Endothelial cell of umbilical vein (primary cell): ENCODE results near the gene PELI3. TPM values are rescaled to one million over a fixed set of nuclear protein-coding genes. Genes with fewer than 3 reads are reported as not detected.

Source experiments
- BruUV-seq: library from RNA; stranded (reverse); fragments of 400-500 nt; replicated peaks from 2 replicates; lab custom pipeline; 2021; lab: Mats Ljungman, UMichigan
- CTCF ChIA-PET: fragments of 300-600, 350-600 bp; sonication (Branson Sonifier 250); formaldehyde crosslinking; loops from one replicate; lab custom pipeline; 2021; ENCODE audit warnings: antibody characterized with exemption, inconsistent platforms; lab: Charles Lee
- POLR2A ChIA-PET: fragments of 300-600, 350-600 bp; sonication (Branson Sonifier 250); formaldehyde crosslinking; loops from one replicate; lab custom pipeline; 2021; ENCODE audit warnings: antibody characterized with exemption, inconsistent platforms; lab: Charles Lee
- DNase-seq: peaks from one replicate; pipeline ENCODE4 v3.0.0-alpha.2; 2011; ENCODE audit warnings: low read depth, low spot score
- FAIRE-seq: peaks from 2 replicates; lab custom pipeline; 2011; peaks lifted over from hg19 to GRCh38; lab: Jason Lieb, UNC
- H2AFZ ChIP-seq: 2 replicates; pipeline ENCODE4 v1.6.0; 2012; ENCODE audit warnings: low read depth, low read length, control low read depth, inconsistent platforms
- H3K27ac ChIP-seq: 2 replicates; pipeline ENCODE4 v1.5.1; 2011; ENCODE audit warnings: low read depth, mild to moderate bottlenecking, control low read depth, low read length, moderate library complexity; ENCODE audit not compliant: insufficient read depth
- H3K27me3 ChIP-seq, 2 experiments: 2 replicates each; pipeline versions ENCODE4 v1.6.0 to v1.6.1; 2011; ENCODE audit warnings: low read length in 2 of 2, mixed read lengths in 1 of 2; ENCODE audit not compliant: control insufficient read depth in 2 of 2, insufficient read depth in 2 of 2
- H3K36me3 ChIP-seq, 2 experiments: 2 replicates in 1 of 2; 3 replicates in 1 of 2; pipeline ENCODE4 v1.5.1; 2011; ENCODE audit warnings: low read length in 2 of 2, mild to moderate bottlenecking in 1 of 2, moderate library complexity in 1 of 2; ENCODE audit not compliant: control insufficient read depth in 2 of 2, insufficient read depth in 2 of 2; ENCODE audit errors: extremely low read depth in 1 of 2
- H3K4me1 ChIP-seq: 3 replicates; pipeline ENCODE4 v1.5.1; 2011; ENCODE audit warnings: mild to moderate bottlenecking, low read length; ENCODE audit not compliant: control insufficient read depth, insufficient read depth; ENCODE audit errors: extremely low read depth
- H3K4me2 ChIP-seq: 2 replicates; pipeline ENCODE4 v1.6.1; 2011; ENCODE audit warnings: low read length, control low read depth, mixed read lengths; ENCODE audit not compliant: insufficient read depth
- H3K4me3 ChIP-seq, 3 experiments: fragments of 200-600 bp in 1 of 3; sonication (generic), shearing (Covaris generic) in 1 of 3; replicated peaks in 1 of 3; 2 replicates each; pipeline ENCODE4 v1.5.1; 2011 to 2016; ENCODE audit warnings: control low read depth in 3 of 3, low read length in 3 of 3, mild to moderate bottlenecking in 2 of 3, inconsistent platforms in 1 of 3, low read depth in 1 of 3, moderate library complexity in 1 of 3; ENCODE audit not compliant: insufficient read depth in 1 of 3
- H3K79me2 ChIP-seq: 2 replicates; pipeline ENCODE4 v1.6.0; 2012; ENCODE audit warnings: low read length, inconsistent platforms; ENCODE audit not compliant: control insufficient read depth, insufficient read depth
- H3K9ac ChIP-seq: replicated peaks from 2 replicates; pipeline ENCODE3; 2011; ENCODE audit warnings: low read length, control low read depth; ENCODE audit not compliant: insufficient read depth; ENCODE audit errors: extremely low read depth
- H3K9me1 ChIP-seq: replicated peaks from 3 replicates; pipeline ENCODE4 v1.6.0; 2011; ENCODE audit warnings: mild to moderate bottlenecking, low read length; ENCODE audit not compliant: control insufficient read depth, insufficient read depth; ENCODE audit errors: extremely low read depth
- H3K9me3 ChIP-seq: replicated peaks from 2 replicates; pipeline ENCODE4 v1.5.1; 2012; ENCODE audit warnings: low read length, inconsistent platforms; ENCODE audit not compliant: control insufficient read depth, insufficient read depth
- H4K20me1 ChIP-seq: replicated peaks from 2 replicates; pipeline ENCODE3; 2011; ENCODE audit warnings: mild to moderate bottlenecking, low read length; ENCODE audit not compliant: control insufficient read depth, insufficient read depth; ENCODE audit errors: extremely low read depth
- EZH2 ChIP-seq: IDR thresholded peaks from 2 replicates; pipeline ENCODE4 v1.6.1; 2012; ENCODE audit warnings: borderline replicate concordance, low read depth, mild to moderate bottlenecking, moderate library complexity, low read length, inconsistent platforms; ENCODE audit not compliant: severe bottlenecking
- FOS ChIP-seq: IDR thresholded peaks from 2 replicates; pipeline ENCODE4 v1.6.1; 2011; ENCODE audit warnings: mild to moderate bottlenecking, low read length, moderate library complexity, borderline replicate concordance; ENCODE audit not compliant: insufficient read depth
- MYC ChIP-seq: IDR thresholded peaks from one replicate; pipeline ENCODE4 v1.6.1; 2011; ENCODE audit warnings: mild to moderate bottlenecking, low read depth, low read length
- POLR2A ChIP-seq: IDR thresholded peaks from 2 replicates; pipeline ENCODE4 v1.6.1; 2012; ENCODE audit warnings: low read depth, mild to moderate bottlenecking, control low read depth, low read length
- dilution Hi-C: fragments of 300-500 bp; cut with MboI; formaldehyde crosslinking; loops from one replicate; pipeline ENCODE4 v1.15.0; 2019; ENCODE audit warnings: low sequenced_read_pairs; ENCODE audit not compliant: extremely low pct_ligation_motif_present
- intact Hi-C: fragments of 100-400 bp; cut with micrococcal nuclease; formaldehyde crosslinking; loops from one replicate; pipeline ENCODE4 v1.10.0; 2022
- polyA plus RNA-seq, 4 experiments: library from polyadenylated mRNA; depleted of rRNA in 3 of 4; stranded (reverse) in 3 of 4; unstranded in 1 of 4; fragments of >200 nt; gene quantifications; 2 replicates each; pipeline versions ENCODE4 v1.2.1 to v1.2.3, GENCODE V29; 2011 to 2012; ENCODE audit warnings: missing spikeins in 1 of 4
- total RNA-seq: library from RNA; stranded (reverse); gene quantifications from 2 replicates; pipeline ENCODE4 v1.2.3, GENCODE V29; 2021
- TF ChIP-seq, protein P1 (sequence below), 2 donors: IDR thresholded peaks; 1 replicate in 1 of 2; 2 replicates in 1 of 2; pipeline ENCODE4 v1.5.1; 2011; ENCODE audit warnings: low read length in 2 of 2, mild to moderate bottlenecking in 2 of 2, moderate library complexity in 2 of 2, control low read depth in 1 of 2, inconsistent platforms in 1 of 2, low read depth in 1 of 2; ENCODE audit not compliant: insufficient read depth in 1 of 2; ENCODE audit errors: extremely low read depth in 1 of 2
- TF ChIP-seq, protein P2 (sequence below): IDR thresholded peaks from 2 replicates; pipeline ENCODE4 v1.6.1; 2011; ENCODE audit not compliant: insufficient read depth, insufficient read length

PELI3 gene
- total and polyA plus RNA-seq, 2 donors (not counting 3 experiments of a cell fraction or from before 2014, with no cell fraction given): 2.8 to 2.9 TPM

GRCh38 chr11:66489636-66490035, 22.9 kb downstream of the PELI3 start:
- dilution Hi-C loops (no loop called here), intact Hi-C loops (no loop called here)
- H3K27me3 ChIP-seq: no peaks in the 10 kb centered on the region
- BruUV-seq: no TSS peak
- H3K36me3 ChIP-seq: peaks cover 0 to 19% of the 10 kb centered on the region in 2 experiments
- H3K79me2 ChIP-seq: no peaks in the 10 kb centered on the region
- H2AFZ ChIP-seq: no peak overlapping the region
- H3K4me3 ChIP-seq: no peak overlapping the region
- no peak overlapping the region for H3K9ac ChIP-seq
- H3K9me3 ChIP-seq: no peaks in the 10 kb centered on the region
- no peak for TF ChIP-seq POLR2A
- ChIA-PET POLR2A (no interaction called here), CTCF (interaction anchor here (1.0 kb wide), 1 partner anchor 11 kb away, joined by 3 read pairs; no protein-coding TSS in a partner anchor)
- H3K4me1 ChIP-seq: no peaks in the 10 kb centered on the region
- no peaks in the 10 kb centered on the region for H3K9me1 ChIP-seq
- H4K20me1 ChIP-seq: no peaks in the 10 kb centered on the region
- DNase-seq (no peak), FAIRE-seq (no peak)
- H3K27ac ChIP-seq: no peak overlapping the region
- no peak overlapping the region for H3K4me2 ChIP-seq

DNA sequence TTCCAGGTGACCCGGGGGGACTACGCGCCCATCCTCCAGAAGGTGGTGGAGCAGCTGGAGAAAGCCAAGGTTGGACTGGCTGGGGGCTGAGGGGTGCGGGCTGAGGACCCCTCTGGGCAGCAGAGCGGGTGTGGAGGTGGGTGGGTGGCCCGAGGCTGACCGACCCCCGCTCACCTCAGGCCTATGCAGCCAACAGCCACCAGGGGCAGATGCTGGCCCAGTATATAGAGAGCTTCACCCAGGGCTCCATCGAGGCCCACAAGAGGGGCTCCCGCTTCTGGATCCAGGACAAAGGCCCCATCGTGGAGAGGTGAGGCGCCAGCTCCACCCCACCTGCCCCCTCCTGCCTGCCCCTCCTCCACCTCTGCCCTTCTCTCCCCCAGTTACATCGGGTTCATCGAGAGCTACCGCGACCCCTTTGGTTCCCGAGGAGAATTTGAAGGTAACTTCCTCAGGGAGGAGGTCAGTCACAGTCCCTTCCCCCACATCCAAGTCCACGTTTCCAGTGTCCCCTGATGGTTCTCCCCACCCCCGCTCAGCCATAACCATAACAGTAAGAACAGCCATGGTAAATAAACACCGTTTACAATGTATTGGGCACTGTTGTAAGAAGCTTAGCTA, 24.7 kb downstream of the PELI3 start:
- intact Hi-C loops: no loop called here
- no peak overlapping the region for H3K4me2 ChIP-seq
- no peaks in the 10 kb centered on the region for H3K9me3 ChIP-seq
- H3K9me1 ChIP-seq: no peaks in the 10 kb centered on the region
- H3K27me3 ChIP-seq: no peaks in the 10 kb centered on the region
- H3K79me2 ChIP-seq: no peaks in the 10 kb centered on the region
- H3K27ac ChIP-seq: no peak overlapping the region
- no peak overlapping the region for H3K9ac ChIP-seq
- no peak overlapping the region for H3K4me3 ChIP-seq
- H3K4me1 ChIP-seq: no peaks in the 10 kb centered on the region
- H2AFZ ChIP-seq: no peak overlapping the region
- no peak for DNase-seq
- peaks cover 0 to 27% of the 10 kb centered on the region in 2 experiments for H3K36me3 ChIP-seq
- POLR2A ChIA-PET: interaction anchor here (0.6 kb wide), 1 partner anchor 104 kb away, joined by 5 read pairs; no protein-coding TSS in a partner anchor
- CTCF ChIA-PET: interaction anchor here (0.7 to 1.8 kb wide), 7 partner anchors 11 to 343 kb away, joined by 3 to 9 read pairs (median 3); partner anchors contain the start of genes BBS1 and DPP3
- BruUV-seq: no TSS peak
- H4K20me1 ChIP-seq: no peaks in the 10 kb centered on the region
- FAIRE-seq: no peak
- TF ChIP-seq MYC (no peak), EZH2 (no peak), FOS (no peak)
- TF ChIP-seq, protein P1, sequence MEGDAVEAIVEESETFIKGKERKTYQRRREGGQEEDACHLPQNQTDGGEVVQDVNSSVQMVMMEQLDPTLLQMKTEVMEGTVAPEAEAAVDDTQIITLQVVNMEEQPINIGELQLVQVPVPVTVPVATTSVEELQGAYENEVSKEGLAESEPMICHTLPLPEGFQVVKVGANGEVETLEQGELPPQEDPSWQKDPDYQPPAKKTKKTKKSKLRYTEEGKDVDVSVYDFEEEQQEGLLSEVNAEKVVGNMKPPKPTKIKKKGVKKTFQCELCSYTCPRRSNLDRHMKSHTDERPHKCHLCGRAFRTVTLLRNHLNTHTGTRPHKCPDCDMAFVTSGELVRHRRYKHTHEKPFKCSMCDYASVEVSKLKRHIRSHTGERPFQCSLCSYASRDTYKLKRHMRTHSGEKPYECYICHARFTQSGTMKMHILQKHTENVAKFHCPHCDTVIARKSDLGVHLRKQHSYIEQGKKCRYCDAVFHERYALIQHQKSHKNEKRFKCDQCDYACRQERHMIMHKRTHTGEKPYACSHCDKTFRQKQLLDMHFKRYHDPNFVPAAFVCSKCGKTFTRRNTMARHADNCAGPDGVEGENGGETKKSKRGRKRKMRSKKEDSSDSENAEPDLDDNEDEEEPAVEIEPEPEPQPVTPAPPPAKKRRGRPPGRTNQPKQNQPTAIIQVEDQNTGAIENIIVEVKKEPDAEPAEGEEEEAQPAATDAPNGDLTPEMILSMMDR (IDR thresholded peaks at IDR 0.05; ENCODE audit: extremely low read depth in 1 of 2, insufficient read depth in 1 of 2, low read depth in 1 of 2, low read length in 2 of 2): peak; percentile 27 to 61
- TF ChIP-seq, protein P2, sequence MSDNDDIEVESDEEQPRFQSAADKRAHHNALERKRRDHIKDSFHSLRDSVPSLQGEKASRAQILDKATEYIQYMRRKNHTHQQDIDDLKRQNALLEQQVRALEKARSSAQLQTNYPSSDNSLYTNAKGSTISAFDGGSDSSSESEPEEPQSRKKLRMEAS: no peak
- dilution Hi-C loops: no loop called here
